ENCODE results near the gene C1QTNF9. TPM values are rescaled to one million over a fixed set of nuclear protein-coding genes. Genes with fewer than 3 reads are reported as not detected.
"Not testable (repeated sequence)": the region's sequence is repeated elsewhere in the genome, so short reads cannot be mapped to it uniquely, and the experiment has no call there.

Gene C1QTNF9
- total RNA-seq, 1 donor from 2014 or later, result not detected

DNA sequence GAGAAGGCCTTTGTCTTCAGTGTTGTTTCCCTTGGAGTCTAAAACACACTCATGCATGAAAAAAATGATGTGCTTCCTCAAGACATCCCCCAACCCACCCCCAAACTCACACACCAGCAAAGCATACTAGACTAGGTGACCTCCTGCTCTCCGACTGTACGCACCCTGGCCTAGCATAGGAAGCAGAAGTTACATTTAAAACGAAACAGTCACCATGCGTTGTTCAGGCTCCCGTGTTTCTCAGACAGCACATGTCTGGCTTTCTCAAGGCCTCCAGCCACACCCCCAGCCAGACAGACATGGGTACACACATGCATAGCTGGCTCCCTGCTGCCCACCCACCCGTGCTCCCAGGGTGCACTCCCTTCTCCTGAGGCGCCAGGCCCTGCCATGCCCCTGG lies 28.7 kb upstream of the C1QTNF9 start:
- intact Hi-C loops (cut with micrococcal nuclease), result no loop called here

DNA sequence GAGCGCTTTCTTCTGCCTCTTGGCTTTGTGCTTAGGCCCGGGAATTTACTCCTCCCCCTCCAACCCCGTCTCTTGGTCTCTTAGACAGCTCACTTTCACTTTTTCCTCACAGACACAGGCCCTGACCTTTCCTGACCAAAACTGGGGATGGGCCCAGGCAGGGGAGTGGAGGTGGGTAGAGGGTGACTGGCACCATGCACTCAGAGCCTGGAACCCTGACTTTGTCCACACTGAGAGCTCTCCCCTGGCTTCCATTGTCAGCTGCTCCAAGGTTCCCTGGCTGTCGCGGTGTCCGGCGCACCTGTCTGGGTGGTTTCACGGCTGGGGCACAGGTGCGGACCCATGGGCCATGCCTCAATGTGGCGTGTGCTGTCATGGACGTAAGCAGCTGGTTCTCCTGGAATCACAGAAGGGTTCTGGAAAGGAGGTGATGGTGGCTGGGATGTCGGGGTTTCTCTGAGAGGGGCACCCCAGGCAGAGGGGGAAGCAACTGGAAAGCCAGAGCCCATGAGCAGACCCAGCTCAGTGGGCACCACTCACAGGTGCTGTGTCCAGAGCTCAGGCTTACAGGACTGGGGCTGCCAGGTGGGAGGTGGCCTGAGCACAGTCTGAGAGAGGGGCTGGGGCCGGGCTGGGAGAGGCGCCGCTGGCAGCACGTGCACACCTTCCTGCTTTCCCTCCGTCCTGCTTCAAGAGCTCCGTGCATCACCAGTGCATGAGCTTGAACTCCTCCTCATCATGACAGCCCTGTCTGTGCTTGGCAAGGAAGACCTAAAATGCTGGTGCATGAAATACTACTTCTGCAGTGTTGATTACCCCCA lies 28.0 kb upstream of the C1QTNF9 start:
- intact Hi-C loops (cut with micrococcal nuclease), result no loop called here

GRCh38 chr13:24282256-24282655 lies 27.1 kb upstream of the C1QTNF9 start:
- intact Hi-C loops (cut with micrococcal nuclease), result no loop called here

GRCh38 chr13:24284889-24285565 lies 24.4 kb upstream of the C1QTNF9 start:
- intact Hi-C loops (cut with micrococcal nuclease), result no loop called here

- intact Hi-C loops (cut with micrococcal nuclease), result no loop called here
Observed at GRCh38 chr13:24286624-24287023, 22.8 kb upstream of the C1QTNF9 start.

DNA sequence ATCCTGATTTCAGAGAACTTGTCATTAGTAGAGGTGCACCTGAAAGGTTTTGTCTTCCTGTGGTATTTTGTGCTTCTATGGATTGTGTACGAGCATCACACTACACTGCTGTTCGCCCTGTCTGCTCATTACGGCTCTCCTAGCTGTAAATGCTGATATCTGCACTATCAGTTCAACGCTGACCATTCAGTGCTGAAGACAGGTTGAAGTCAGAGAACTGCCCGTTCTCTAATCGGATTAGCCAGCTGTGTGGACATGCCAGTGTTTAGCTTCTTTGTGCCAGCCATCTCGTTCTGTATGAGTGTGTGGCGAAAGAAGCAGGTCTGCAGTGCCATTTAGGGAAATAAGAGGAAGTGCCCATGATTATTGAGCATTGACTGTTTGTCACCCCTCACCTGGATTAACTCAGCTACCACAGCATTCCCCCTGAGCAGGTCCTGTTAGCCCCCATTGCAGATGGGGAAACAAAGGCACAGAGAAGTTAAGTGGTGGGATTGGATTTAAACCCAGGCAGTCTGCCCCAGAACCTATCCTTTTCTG lies 21.6 kb upstream of the C1QTNF9 start:
- intact Hi-C loops (cut with micrococcal nuclease), result no loop called here

- intact Hi-C loops (cut with micrococcal nuclease), result no loop called here
Observed at GRCh38 chr13:24288870-24289269, 20.5 kb upstream of the C1QTNF9 start.

DNA sequence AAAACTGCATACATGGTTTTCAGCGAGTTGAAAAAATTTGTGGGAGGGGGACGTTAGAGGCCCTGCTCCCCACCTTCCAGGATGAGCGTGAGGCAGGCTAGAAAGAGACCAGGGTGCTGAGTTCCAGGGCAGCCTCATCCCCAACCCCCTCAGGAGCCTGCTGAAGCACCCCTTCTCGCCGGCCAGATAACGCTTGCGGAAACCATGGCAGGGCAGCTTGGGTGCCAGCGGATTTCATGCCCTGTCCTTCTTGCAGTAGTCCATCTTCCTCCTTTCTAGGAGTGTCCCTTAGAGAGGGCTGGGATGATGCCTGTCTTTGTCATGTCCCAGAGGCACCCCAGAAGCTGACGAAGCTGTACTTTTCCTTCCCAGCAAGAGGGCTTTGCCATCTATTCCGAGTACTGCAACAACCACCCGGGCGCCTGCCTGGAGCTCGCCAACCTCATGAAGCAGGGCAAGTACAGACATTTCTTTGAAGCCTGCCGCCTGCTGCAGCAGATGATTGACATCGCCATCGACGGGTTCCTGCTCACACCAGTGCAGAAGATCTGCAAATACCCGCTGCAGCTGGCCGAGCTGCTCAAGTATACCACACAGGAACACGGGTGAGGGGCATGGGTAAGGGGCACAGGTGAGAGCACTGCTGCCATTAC lies 19.0 kb upstream of the C1QTNF9 start:
- intact Hi-C loops (cut with micrococcal nuclease), result no loop called here

DNA sequence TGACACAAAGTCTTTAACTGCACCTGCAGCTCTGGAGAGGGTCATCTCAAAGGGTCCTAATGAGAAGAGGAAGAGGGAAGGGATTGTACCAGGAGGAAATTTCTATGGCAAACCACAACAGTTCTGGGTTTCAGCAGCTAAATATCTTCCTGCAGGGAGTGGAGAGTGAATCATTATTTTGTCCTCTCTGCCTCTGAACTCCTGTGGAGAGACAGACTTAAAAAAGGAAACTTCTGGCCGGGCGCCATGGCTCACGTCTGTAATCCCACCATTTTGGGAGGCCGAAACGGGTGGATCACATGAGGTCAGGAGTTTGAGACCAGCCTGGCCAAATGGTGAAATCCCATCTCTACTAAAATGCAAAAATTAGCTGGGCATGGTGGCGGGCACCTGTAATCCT lies 16.9 kb upstream of the C1QTNF9 start:
- intact Hi-C loops (cut with micrococcal nuclease), result no loop called here

GRCh38 chr13:24293746-24294145 lies 15.6 kb upstream of the C1QTNF9 start:
- intact Hi-C loops (cut with micrococcal nuclease), result no loop called here

- intact Hi-C loops (cut with micrococcal nuclease), result loop anchor here (10.0 kb wide), 1 partner anchor 255 kb away; no protein-coding TSS in a partner anchor
Observed at GRCh38 chr13:24299488-24300114, 9.8 kb upstream of the C1QTNF9 start.

DNA sequence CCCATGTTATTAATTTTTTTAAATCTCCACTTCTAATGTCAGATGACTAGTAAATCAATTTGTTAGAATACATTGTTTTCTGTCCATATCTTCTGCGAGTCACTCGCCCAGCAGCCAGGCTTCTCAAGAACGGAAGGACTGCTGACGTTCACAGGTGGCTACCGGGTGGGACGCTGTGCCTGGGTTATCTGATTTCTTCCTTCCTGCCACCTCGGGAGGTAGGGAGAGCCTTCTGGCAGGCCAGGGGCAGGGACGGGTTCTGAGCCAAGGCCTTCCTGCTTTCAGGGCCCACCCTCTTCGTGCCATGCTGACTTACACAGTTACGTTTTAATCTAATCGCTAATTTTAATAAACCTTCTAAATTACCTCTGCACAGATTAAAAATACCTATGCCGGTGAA lies 7.9 kb upstream of the C1QTNF9 start:
- intact Hi-C loops (cut with micrococcal nuclease), result loop anchor here (10.0 kb wide), 1 partner anchor 253 kb away; no protein-coding TSS in a partner anchor

GRCh38 chr13:24301911-24302310 lies 7.5 kb upstream of the C1QTNF9 start:
- intact Hi-C loops (cut with micrococcal nuclease), result loop anchor here (10.0 kb wide), 1 partner anchor 253 kb away; no protein-coding TSS in a partner anchor

DNA sequence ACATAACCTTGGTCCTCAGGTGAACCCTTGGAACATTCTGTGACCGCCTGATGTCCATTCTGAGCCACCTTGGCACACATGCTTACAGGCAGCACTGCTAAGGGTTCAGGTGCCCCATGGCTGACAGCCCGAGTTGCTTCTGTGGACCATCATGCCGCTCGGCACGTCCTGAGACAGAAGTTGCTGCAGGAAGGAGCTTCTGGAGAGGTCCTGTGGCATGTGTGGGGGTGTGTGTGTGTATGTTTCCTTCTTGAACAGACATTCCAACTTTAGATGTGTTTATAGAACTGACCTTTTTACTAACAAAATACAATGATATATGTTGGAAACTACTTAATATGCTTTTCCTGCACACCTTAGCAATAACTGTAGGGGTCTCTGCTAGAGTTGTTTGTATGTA lies 4.8 kb upstream of the C1QTNF9 start:
- intact Hi-C loops (cut with micrococcal nuclease), result loop anchor here (10.0 kb wide), 1 partner anchor 250 kb away; no protein-coding TSS in a partner anchor

GRCh38 chr13:24306632-24307031 lies 2.7 kb upstream of the C1QTNF9 start:
- intact Hi-C loops (cut with micrococcal nuclease), result loop anchor here (10.0 kb wide), 1 partner anchor 248 kb away; no protein-coding TSS in a partner anchor

GRCh38 chr13:24307211-24308067 lies 1.9 kb upstream of the C1QTNF9 start:
- intact Hi-C loops (cut with micrococcal nuclease), result loop anchor here (10.0 kb wide), 1 partner anchor 247 kb away; no protein-coding TSS in a partner anchor

- intact Hi-C loops (cut with micrococcal nuclease), result loop anchor here (10.0 kb wide), 1 partner anchor 247 kb away; no protein-coding TSS in a partner anchor
Observed at GRCh38 chr13:24308068-24308445, 1.3 kb upstream of the C1QTNF9 start.

- intact Hi-C loops (cut with micrococcal nuclease), result loop anchor here (10.0 kb wide), 1 partner anchor 246 kb away; no protein-coding TSS in a partner anchor
Observed at GRCh38 chr13:24308488-24309020, 826 bp upstream of the C1QTNF9 start.

GRCh38 chr13:24313439-24313838 lies 4.1 kb downstream of the C1QTNF9 start:
- intact Hi-C loops (cut with micrococcal nuclease), result no loop called here

DNA sequence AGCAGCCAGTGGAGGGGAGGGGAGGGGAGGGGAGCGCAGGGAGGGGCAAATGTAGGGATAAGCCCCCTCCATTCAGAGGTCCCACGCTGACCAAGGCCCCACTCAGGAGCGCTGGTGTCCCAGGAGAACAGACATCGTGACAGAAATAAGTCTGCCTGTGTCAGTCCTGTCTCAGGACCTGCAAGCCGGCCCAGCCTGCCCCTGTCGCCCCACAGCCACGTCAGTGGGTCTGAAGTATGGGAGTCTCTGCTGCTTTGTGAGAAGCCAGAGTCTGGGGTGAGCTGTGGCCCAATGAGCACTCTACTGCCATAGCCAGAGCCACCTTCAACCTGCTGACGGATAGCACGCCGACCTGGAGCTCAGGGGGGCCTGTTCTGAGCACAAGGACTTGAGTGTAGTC lies 8.5 kb downstream of the C1QTNF9 start:
- intact Hi-C loops (cut with micrococcal nuclease), result not testable (repeated sequence)
